HG03378 (cell line): ENCODE results near the gene MPC1L.
"Not testable (repeated sequence)": the region's sequence is repeated elsewhere in the genome, so short reads cannot be mapped to it uniquely, and the experiment has no call there.

Source experiments
- ATAC-seq: cut with Tn5 transposase; IDR thresholded peaks from one replicate; pipeline ENCODE4 v1.9.1; 2021; ENCODE audit warnings: mild to moderate bottlenecking, moderate library complexity; ENCODE audit not compliant: unreplicated experiment

Gene MPC1L

GRCh38 chrX:40623139-40623536 is at the start of gene MPC1L:
Gene MPC1L (plus strand): TSS chrX:40623428. CDS start chrX:40623566, 138 bp downstream.
- ATAC-seq, result no peak

GRCh38 chrX:40573763-40574162 is 49.5 kb upstream of the MPC1L start:
- ATAC-seq, result no peak

- ATAC-seq, result not testable (repeated sequence)
These were observed 47.8 kb upstream of the MPC1L start for GRCh38 chrX:40575411-40575810.

GRCh38 chrX:40576291-40576690 is 46.9 kb upstream of the MPC1L start:
- ATAC-seq, result no peak

- ATAC-seq, result no peak
These were observed 45.1 kb upstream of the MPC1L start for GRCh38 chrX:40578039-40578695.

GRCh38 chrX:40579141-40579540 is 44.1 kb upstream of the MPC1L start:
- ATAC-seq, result no peak

- peak; percentile 40 for ATAC-seq
These were observed 43.2 kb upstream of the MPC1L start for GRCh38 chrX:40579900-40580536.

GRCh38 chrX:40580537-40581335 is 42.5 kb upstream of the MPC1L start, which contains the start of gene ATP6AP2:
Gene ATP6AP2 (plus strand): TSS chrX:40580970. CDS start chrX:40581066, 96 bp downstream.
- ATAC-seq, result peak; percentile 96

- no peak for ATAC-seq
These were observed 41.8 kb upstream of the MPC1L start for GRCh38 chrX:40581336-40581920.

- not testable (repeated sequence) for ATAC-seq
These were observed 41.0 kb upstream of the MPC1L start for GRCh38 chrX:40582178-40582577.

- no peak for ATAC-seq
These were observed 40.4 kb upstream of the MPC1L start for GRCh38 chrX:40582811-40583210.

GRCh38 chrX:40587623-40588022 is 35.6 kb upstream of the MPC1L start:
- not testable (repeated sequence) for ATAC-seq

GRCh38 chrX:40589616-40590321 is 33.5 kb upstream of the MPC1L start:
- ATAC-seq, result not testable (repeated sequence)

GRCh38 chrX:40603446-40603845 is 19.8 kb upstream of the MPC1L start:
- ATAC-seq, result no peak

- ATAC-seq, result no peak
These were observed 15.8 kb upstream of the MPC1L start for GRCh38 chrX:40607381-40607780.

- no peak for ATAC-seq
These were observed 10.7 kb upstream of the MPC1L start for GRCh38 chrX:40612511-40612910.

GRCh38 chrX:40615976-40616375 is 7.3 kb upstream of the MPC1L start:
- no peak for ATAC-seq

GRCh38 chrX:40617566-40617965 is 5.7 kb upstream of the MPC1L start:
- no peak for ATAC-seq

- no peak for ATAC-seq
These were observed 619 bp upstream of the MPC1L start for GRCh38 chrX:40622479-40623138.

- no peak for ATAC-seq
These were observed 437 bp downstream of the MPC1L start for GRCh38 chrX:40623665-40624064.
